GM12878 (cell line): Measurements from ENCODE around the gene RREB1. TPM values are rescaled to one million over a fixed set of nuclear protein-coding genes. Genes with fewer than 3 reads are reported as not detected.

Source experiments
- ATAC-seq: fragments of 200-7000 bp; cut with Tn5 transposase; 3 replicates; pipeline ENCODE4 v1.9.1; 2020; ENCODE audit warnings: mild to moderate bottlenecking, moderate library complexity
- BruUV-seq: library from RNA; stranded (reverse); fragments of 400-500 nt; replicated peaks from 2 replicates; lab custom pipeline; 2021; lab: Mats Ljungman, UMichigan
- CTCF ChIA-PET: fragments of 300-600 bp; sonication (Branson Sonifier 250); formaldehyde crosslinking; extraction: SDS; loops from one replicate; lab custom pipeline; 2021; ENCODE audit warnings: inconsistent platforms; lab: Yijun Ruan, JAX
- POLR2A ChIA-PET: fragments of 350-600 bp; formaldehyde crosslinking; extraction: SDS; loops from one replicate; lab custom pipeline; 2021; ENCODE audit warnings: inconsistent platforms; lab: Charles Lee
- RAD21 ChIA-PET: fragments of 300-600 bp; sonication (Branson Sonifier 250); formaldehyde crosslinking; loops from one replicate; lab custom pipeline; 2023; ENCODE audit warnings: antibody characterized with exemption; ENCODE audit not compliant: unreplicated experiment; lab: Charles Lee
- SMC1A ChIA-PET: fragments of 300-600 bp; sonication (Branson Sonifier 250); formaldehyde crosslinking; loops from one replicate; lab custom pipeline; 2023; ENCODE audit not compliant: unreplicated experiment, uncharacterized antibody; lab: Charles Lee
- DNase-seq: peaks from one replicate; pipeline ENCODE4 v3.0.0-alpha.2; 2011; ENCODE audit warnings: low read depth, low spot score
- FAIRE-seq: peaks from 3 replicates; lab custom pipeline; 2011; peaks lifted over from hg19 to GRCh38; lab: Jason Lieb, UNC
- H2AFZ ChIP-seq: 2 replicates; pipeline ENCODE4 v1.6.0; 2011; ENCODE audit warnings: low read depth, low read length, control low read depth; ENCODE audit not compliant: control insufficient read depth
- H3K27ac ChIP-seq: 2 replicates; pipeline ENCODE4 v1.5.1; 2011; ENCODE audit warnings: control low read depth; ENCODE audit not compliant: control insufficient read depth, insufficient read depth
- H3K27me3 ChIP-seq, 2 experiments: replicated peaks in 1 of 2; 2 replicates each; pipeline versions ENCODE4 v1.6.0 to v1.6.1; 2011; ENCODE audit warnings: low read length in 1 of 2; ENCODE audit not compliant: control insufficient read depth in 2 of 2, insufficient read depth in 2 of 2
- H3K36me3 ChIP-seq, 2 experiments: 2 replicates each; pipeline ENCODE4 v1.5.1; 2011; ENCODE audit warnings: low read length in 1 of 2; ENCODE audit not compliant: control insufficient read depth in 2 of 2, insufficient read depth in 2 of 2
- H3K4me1 ChIP-seq: 2 replicates; pipeline ENCODE4 v1.6.1; 2011; ENCODE audit warnings: mild to moderate bottlenecking, low read length, moderate library complexity, mixed read lengths; ENCODE audit not compliant: control insufficient read depth, insufficient read depth
- H3K4me2 ChIP-seq: 2 replicates; pipeline ENCODE4 v1.6.0; 2011; ENCODE audit warnings: control low read depth; ENCODE audit not compliant: control insufficient read depth, insufficient read depth
- H3K4me3 ChIP-seq: fragments of 200-600 bp; sonication (generic); 2 replicates; pipeline ENCODE4 v1.5.1; 2016
- H3K79me2 ChIP-seq: 2 replicates; pipeline ENCODE4 v1.6.0; 2011; ENCODE audit warnings: low read length; ENCODE audit not compliant: control insufficient read depth, insufficient read depth
- H3K9ac ChIP-seq: 2 replicates; pipeline ENCODE4 v1.8.0; 2011; ENCODE audit warnings: low read length, control low read depth, mixed read lengths; ENCODE audit not compliant: control insufficient read depth, insufficient read depth
- H3K9me3 ChIP-seq: replicated peaks from 3 replicates; pipeline ENCODE4 v1.5.1; 2011; ENCODE audit warnings: mild to moderate bottlenecking, low read length; ENCODE audit not compliant: control insufficient read depth, insufficient read depth
- H4K20me1 ChIP-seq: 2 replicates; pipeline ENCODE4 v1.6.0; 2011; ENCODE audit not compliant: control insufficient read depth, insufficient read depth
- NR2C1 ChIP-seq: fragments of 450-650 bp; IDR thresholded peaks from 2 replicates; pipeline ENCODE4 v1.6.1; 2017; ENCODE audit warnings: antibody characterized with exemption, mild to moderate bottlenecking, moderate library complexity
- RAD21 ChIP-seq: IDR thresholded peaks from 2 replicates; pipeline ENCODE4 v1.6.1; 2011; ENCODE audit warnings: mild to moderate bottlenecking, low read depth, low read length, moderate library complexity; ENCODE audit not compliant: insufficient read depth
- TCF12 ChIP-seq: IDR thresholded peaks from 2 replicates; pipeline ENCODE4 v1.6.1; 2011; ENCODE audit warnings: low read depth, mild to moderate bottlenecking, low read length
- TCF3 ChIP-seq: IDR thresholded peaks from 2 replicates; pipeline ENCODE4 v1.6.1; 2012; ENCODE audit warnings: low read depth, mild to moderate bottlenecking, low read length, borderline replicate concordance; ENCODE audit not compliant: insufficient read depth
- WGBS: methylation state at CpG from one replicate; pipeline ENCODE4 v1.1.6; 2016; ENCODE audit warnings: low lambda C conversion rate; ENCODE audit not compliant: insufficient replicate concordance, insufficient coverage; ENCODE audit errors: missing lambda C conversion rate; 5-methylcytosine and 5-hydroxymethylcytosine counted together
- in situ Hi-C: fragments of 300-500 bp; cut with MboI; formaldehyde crosslinking; loops from 9 replicates; pipeline ENCODE4 v1.14.3; 2018; ENCODE audit warnings: mixed read lengths
- intact Hi-C: fragments of 100-400 bp; cut with micrococcal nuclease; formaldehyde crosslinking; loops from one replicate; pipeline ENCODE4 v1.14.2; 2022; ENCODE audit not compliant: unreplicated experiment
- polyA plus RNA-seq, 11 experiments: library from polyadenylated mRNA; depleted of rRNA in 4 of 11; unstranded in 6 of 11; stranded (reverse) in 5 of 11; fragments of >200 nt; fragmentation: Nextera tagmentation in 4 of 11; fragmentation: Illumina TruSeq in 1 of 11; extraction: Ambion mirVana in 4 of 11; extraction: Trizol in 1 of 11; gene quantifications; 1 replicate in 1 of 11; 2 replicates in 10 of 11; pipeline versions ENCODE4 v1.2.1 to v1.2.3, GENCODE V29; 2011 to 2016; ENCODE audit warnings: inconsistent platforms in 2 of 11, missing spikeins in 2 of 11, low read depth in 1 of 11
- total RNA-seq, 4 experiments: library from RNA; depleted of rRNA in 3 of 4; stranded (reverse); fragments of >200 nt in 3 of 4; fragmentation: Illumina TruSeq in 1 of 4; extraction: Trizol in 1 of 4; gene quantifications; 2 replicates each; pipeline versions ENCODE4 v1.2.1 to v1.2.3, GENCODE V29; 2013 to 2021
- TF ChIP-seq, protein P1 (sequence below): IDR thresholded peaks from 2 replicates; pipeline ENCODE4 v1.6.1; 2012; ENCODE audit warnings: improper control_type of control experiment, low read depth, low read length; ENCODE audit not compliant: insufficient replicate concordance

RREB1 gene
- total and polyA plus RNA-seq, 10 of the 15 experiments (the other 5 are each of a cell fraction or from before 2014, with no cell fraction given) = 1.9 to 30.3 (median 8.6) TPM

- TF ChIP-seq, protein P1, sequence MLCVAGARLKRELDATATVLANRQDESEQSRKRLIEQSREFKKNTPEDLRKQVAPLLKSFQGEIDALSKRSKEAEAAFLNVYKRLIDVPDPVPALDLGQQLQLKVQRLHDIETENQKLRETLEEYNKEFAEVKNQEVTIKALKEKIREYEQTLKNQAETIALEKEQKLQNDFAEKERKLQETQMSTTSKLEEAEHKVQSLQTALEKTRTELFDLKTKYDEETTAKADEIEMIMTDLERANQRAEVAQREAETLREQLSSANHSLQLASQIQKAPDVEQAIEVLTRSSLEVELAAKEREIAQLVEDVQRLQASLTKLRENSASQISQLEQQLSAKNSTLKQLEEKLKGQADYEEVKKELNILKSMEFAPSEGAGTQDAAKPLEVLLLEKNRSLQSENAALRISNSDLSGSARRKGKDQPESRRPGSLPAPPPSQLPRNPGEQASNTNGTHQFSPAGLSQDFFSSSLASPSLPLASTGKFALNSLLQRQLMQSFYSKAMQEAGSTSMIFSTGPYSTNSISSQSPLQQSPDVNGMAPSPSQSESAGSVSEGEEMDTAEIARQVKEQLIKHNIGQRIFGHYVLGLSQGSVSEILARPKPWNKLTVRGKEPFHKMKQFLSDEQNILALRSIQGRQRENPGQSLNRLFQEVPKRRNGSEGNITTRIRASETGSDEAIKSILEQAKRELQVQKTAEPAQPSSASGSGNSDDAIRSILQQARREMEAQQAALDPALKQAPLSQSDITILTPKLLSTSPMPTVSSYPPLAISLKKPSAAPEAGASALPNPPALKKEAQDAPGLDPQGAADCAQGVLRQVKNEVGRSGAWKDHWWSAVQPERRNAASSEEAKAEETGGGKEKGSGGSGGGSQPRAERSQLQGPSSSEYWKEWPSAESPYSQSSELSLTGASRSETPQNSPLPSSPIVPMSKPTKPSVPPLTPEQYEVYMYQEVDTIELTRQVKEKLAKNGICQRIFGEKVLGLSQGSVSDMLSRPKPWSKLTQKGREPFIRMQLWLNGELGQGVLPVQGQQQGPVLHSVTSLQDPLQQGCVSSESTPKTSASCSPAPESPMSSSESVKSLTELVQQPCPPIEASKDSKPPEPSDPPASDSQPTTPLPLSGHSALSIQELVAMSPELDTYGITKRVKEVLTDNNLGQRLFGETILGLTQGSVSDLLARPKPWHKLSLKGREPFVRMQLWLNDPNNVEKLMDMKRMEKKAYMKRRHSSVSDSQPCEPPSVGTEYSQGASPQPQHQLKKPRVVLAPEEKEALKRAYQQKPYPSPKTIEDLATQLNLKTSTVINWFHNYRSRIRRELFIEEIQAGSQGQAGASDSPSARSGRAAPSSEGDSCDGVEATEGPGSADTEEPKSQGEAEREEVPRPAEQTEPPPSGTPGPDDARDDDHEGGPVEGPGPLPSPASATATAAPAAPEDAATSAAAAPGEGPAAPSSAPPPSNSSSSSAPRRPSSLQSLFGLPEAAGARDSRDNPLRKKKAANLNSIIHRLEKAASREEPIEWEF = no peak
- TF ChIP-seq RAD21 = no peak
Measured at GRCh38 chr6:7170117-7170732, 62.5 kb downstream of the RREB1 start (continued).

GRCh38 chr6:7171119-7171518 is 63.4 kb downstream of the RREB1 start:
- 0 out of 2 replicates have a peak overlapping the region, but pooled peaks have one; percentile 27 for H3K4me2 ChIP-seq
- no peak for FAIRE-seq
- CTCF ChIA-PET = interaction anchor here (0.9 kb wide), 1 partner anchor 84 kb away, joined by 3 read pairs; no protein-coding TSS in a partner anchor

More at GRCh38 chr6:7171119-7171518, 63.4 kb downstream of the RREB1 start:
- ChIA-PET RAD21 (no interaction called here), SMC1A (no interaction called here), POLR2A (interaction anchor here (1.3 kb wide), 1 partner anchor 29 kb away, joined by 3 read pairs; no protein-coding TSS in a partner anchor)
- no peak for DNase-seq
- intact Hi-C loops = no loop called here
- WGBS = 86% methylated on average over 10 of the region's 10 CpGs
- H3K4me1 ChIP-seq = peaks cover 16% of the 10 kb centered on the region
- TF ChIP-seq NR2C1 (no peak), TCF12 (0 out of 2 replicates have a peak, but pooled peaks have one; percentile 13), TCF3 (peak; percentile 61; the same call in 1 of the 2 replicates)
- no peak overlapping the region for H3K27ac ChIP-seq
- no peaks in the 10 kb centered on the region for H3K27me3 ChIP-seq
- peaks cover 85% of the 10 kb centered on the region for H3K79me2 ChIP-seq
- peaks cover 2 to 4% of the 10 kb centered on the region in 2 experiments; a peak in 3 of 4 replicates for H3K36me3 ChIP-seq
- H3K9me3 ChIP-seq = no peaks in the 10 kb centered on the region
- in situ Hi-C loops = no loop called here
- H3K9ac ChIP-seq = no peak overlapping the region
- BruUV-seq = no TSS peak
- H3K4me3 ChIP-seq = no peak overlapping the region
- no peak overlapping the region for H2AFZ ChIP-seq
- peaks cover 6% of the 10 kb centered on the region; the same call in 1 of the 2 replicates for H4K20me1 ChIP-seq
- ATAC-seq = no peak
